Trophoblast cell (in vitro differentiated cells and primary cell): ENCODE data around the gene LHFPL2.

ENCODE experiments used
- DNase-seq, 2 donors: peaks; one replicate each; pipeline ENCODE4 v3.0.0-alpha.2; 2016
- H2AFZ ChIP-seq: 2 replicates; pipeline ENCODE4 v1.6.1; 2013; ENCODE audit warnings: low read length, moderate library complexity, mild to moderate bottlenecking; ENCODE audit not compliant: insufficient read depth, poor library complexity
- H2AK5ac ChIP-seq: 2 replicates; pipeline ENCODE4 v1.6.1; 2013; ENCODE audit warnings: mild to moderate bottlenecking, low read length
- H2BK120ac ChIP-seq: 2 replicates; pipeline ENCODE4 v1.6.1; 2013; ENCODE audit warnings: low read length, mild to moderate bottlenecking, moderate library complexity; ENCODE audit not compliant: insufficient read depth, poor library complexity
- H2BK12ac ChIP-seq: 2 replicates; pipeline ENCODE4 v1.6.1; 2013; ENCODE audit warnings: mild to moderate bottlenecking, low read length, moderate library complexity
- H2BK5ac ChIP-seq: 2 replicates; pipeline ENCODE4 v1.6.1; 2013; ENCODE audit warnings: low read length, low read depth, moderate library complexity, mild to moderate bottlenecking; ENCODE audit not compliant: poor library complexity
- H3K14ac ChIP-seq: 2 replicates; pipeline ENCODE4 v1.6.1; 2013; ENCODE audit warnings: mild to moderate bottlenecking, low read length
- H3K18ac ChIP-seq: 2 replicates; pipeline ENCODE4 v1.6.1; 2013; ENCODE audit warnings: mild to moderate bottlenecking, low read length
- H3K23ac ChIP-seq: 2 replicates; pipeline ENCODE4 v1.6.1; 2013; ENCODE audit warnings: low read length
- H3K27ac ChIP-seq: 2 replicates; pipeline ENCODE4 v1.5.1; 2013; ENCODE audit warnings: low read depth, mild to moderate bottlenecking, inconsistent platforms, low read length, moderate library complexity
- H3K27me3 ChIP-seq: 2 replicates; pipeline ENCODE4 v1.6.1; 2013; ENCODE audit warnings: inconsistent platforms, mild to moderate bottlenecking, low read length, moderate library complexity; ENCODE audit not compliant: insufficient read depth
- H3K36me3 ChIP-seq, 2 experiments: 1 replicate in 1 of 2; 2 replicates in 1 of 2; pipeline ENCODE4 v1.6.1; 2013; ENCODE audit warnings: low read length in 2 of 2, mild to moderate bottlenecking in 2 of 2, moderate library complexity in 1 of 2; ENCODE audit not compliant: insufficient read depth in 2 of 2, control insufficient read depth in 1 of 2
- H3K4ac ChIP-seq: 2 replicates; pipeline ENCODE4 v1.6.1; 2013; ENCODE audit warnings: low read depth, mild to moderate bottlenecking, low read length, moderate library complexity
- H3K4me1 ChIP-seq, 2 experiments: 1 replicate in 1 of 2; 2 replicates in 1 of 2; pipeline ENCODE4 v1.6.1; 2013; ENCODE audit warnings: low read length in 2 of 2, mild to moderate bottlenecking in 2 of 2, moderate library complexity in 1 of 2; ENCODE audit not compliant: insufficient read depth in 2 of 2, control insufficient read depth in 1 of 2
- H3K4me2 ChIP-seq: 2 replicates; pipeline ENCODE4 v1.6.1; 2013; ENCODE audit warnings: inconsistent platforms, mild to moderate bottlenecking, low read length, moderate library complexity
- H3K4me3 ChIP-seq: 2 replicates; pipeline ENCODE4 v1.5.1; 2013; ENCODE audit warnings: mild to moderate bottlenecking, low read depth, low read length, inconsistent platforms
- H3K79me1 ChIP-seq: one replicate; pipeline ENCODE4 v1.6.1; 2013; ENCODE audit warnings: low read length
- H3K79me2 ChIP-seq: 2 replicates; pipeline ENCODE4 v1.6.1; 2013; ENCODE audit warnings: low read length, mild to moderate bottlenecking; ENCODE audit not compliant: control insufficient read depth, insufficient read depth, poor library complexity
- H3K9ac ChIP-seq: 2 replicates; pipeline ENCODE4 v1.6.1; 2013; ENCODE audit warnings: mild to moderate bottlenecking, low read length
- H3K9me3 ChIP-seq: 2 replicates; pipeline ENCODE4 v1.6.1; 2013; ENCODE audit warnings: low read depth, mild to moderate bottlenecking, control low read depth, inconsistent platforms, low read length; ENCODE audit not compliant: insufficient read depth
- H4K12ac ChIP-seq: 2 replicates; pipeline ENCODE4 v1.6.1; 2013; ENCODE audit warnings: low read depth, mild to moderate bottlenecking, low read length, moderate library complexity
- H4K8ac ChIP-seq: 2 replicates; pipeline ENCODE4 v1.6.1; 2013; ENCODE audit warnings: low read depth, mild to moderate bottlenecking, low read length, moderate library complexity
- H4K91ac ChIP-seq: one replicate; pipeline ENCODE4 v1.6.1; 2013; ENCODE audit warnings: low read depth, mild to moderate bottlenecking, low read length, moderate library complexity
- WGBS: extraction: QIAGEN DNeasy Blood & Tissue Kit; methylation state at CpG from one replicate; pipeline ENCODE4 v1.1.7; 2013; ENCODE audit warnings: missing lambda C conversion rate; ENCODE audit not compliant: insufficient read length, insufficient coverage; ENCODE audit errors: extremely low coverage; 5-methylcytosine and 5-hydroxymethylcytosine counted together

The LHFPL2 gene

GRCh38 chr5:78638423-78638822 is 10.1 kb downstream of the LHFPL2 start:
- Histone ChIP-seq H3K4me1 (peaks cover 39% of the 10 kb centered on the region in 2 experiments), H3K79me2 (peaks cover 25% of the 10 kb centered on the region), H3K4ac (no peak overlapping the region), H3K36me3 (peaks cover 0 to 7% of the 10 kb centered on the region in 2 experiments), H3K23ac (no peak overlapping the region), H3K9ac (no peak overlapping the region), H2BK12ac (no peak overlapping the region), H4K12ac (no peak overlapping the region), H2BK5ac (no peak overlapping the region), H2AK5ac (no peak overlapping the region), H4K8ac (no peak overlapping the region), H3K79me1 (peaks cover 20% of the 10 kb centered on the region), H3K9me3 (no peaks in the 10 kb centered on the region), H3K14ac (no peak overlapping the region), H2AFZ (no peak overlapping the region), H3K27me3 (no peaks in the 10 kb centered on the region), H3K27ac (peak overlapping the region; percentile 75), H2BK120ac (no peak overlapping the region), H3K18ac (no peak overlapping the region), H4K91ac (no peak overlapping the region), H3K4me3 (no peak overlapping the region), H3K4me2 (no peak overlapping the region)
- DNase-seq: peak in 1 of 2 donors; percentile 17
- WGBS: no CpG with 5 or more reads among the region's 10 CpGs

GRCh38 chr5:78637468-78637867 is 11.1 kb downstream of the LHFPL2 start:
- Histone ChIP-seq H3K4ac (peak overlapping the region; percentile 87), H3K79me2 (peaks cover 27% of the 10 kb centered on the region), H3K36me3 (peaks cover 0 to 13% of the 10 kb centered on the region in 2 experiments), H3K27ac (no peak overlapping the region), H2BK120ac (peak overlapping the region; percentile 18), H3K27me3 (no peaks in the 10 kb centered on the region), H3K79me1 (peaks cover 20% of the 10 kb centered on the region), H3K14ac (peak overlapping the region; percentile 16), H4K8ac (peak overlapping the region; percentile 42), H2AK5ac (peak overlapping the region; percentile 80), H2BK5ac (peak overlapping the region; percentile 61), H3K23ac (no peak overlapping the region), H4K12ac (peak overlapping the region; percentile 0), H3K4me3 (no peak overlapping the region), H3K4me1 (peaks cover 34 to 36% of the 10 kb centered on the region in 2 experiments), H2BK12ac (peak overlapping the region; percentile 73), H4K91ac (peak overlapping the region; percentile 53), H3K9me3 (no peaks in the 10 kb centered on the region), H3K18ac (peak overlapping the region; percentile 81), H3K9ac (no peak overlapping the region), H3K4me2 (no peak overlapping the region), H2AFZ (no peak overlapping the region)
- no CpG with 5 or more reads among the region's 5 CpGs for WGBS
- DNase-seq: no peak

DNA sequence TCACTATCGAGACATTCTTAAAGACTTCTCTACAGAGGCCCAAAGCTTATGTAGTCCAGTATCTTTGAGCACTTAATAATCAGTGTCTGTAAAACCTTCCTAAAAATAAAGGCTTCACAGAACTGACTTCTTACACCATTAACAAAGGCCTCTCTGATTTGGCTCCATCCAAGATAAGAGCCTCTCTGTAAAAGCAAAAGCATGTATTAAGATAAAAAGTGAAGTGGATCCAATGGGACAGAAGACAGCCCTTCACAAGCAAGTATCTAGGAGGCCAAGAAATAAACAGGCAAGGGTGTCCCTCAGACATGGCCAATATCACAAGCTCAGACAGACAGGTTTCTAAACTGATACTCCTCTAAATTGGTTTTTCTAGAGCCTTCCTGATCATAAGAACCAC is 11.9 kb downstream of the LHFPL2 start:
- H3K79me1 ChIP-seq: peaks cover 20% of the 10 kb centered on the region
- H3K79me2 ChIP-seq: peaks cover 27% of the 10 kb centered on the region
- H2AFZ ChIP-seq: no peak overlapping the region
- H3K36me3 ChIP-seq: peaks cover 0 to 13% of the 10 kb centered on the region in 2 experiments
- no CpG with 5 or more reads among the region's 1 CpG for WGBS
- H3K27me3 ChIP-seq: no peaks in the 10 kb centered on the region
- H3K4me1 ChIP-seq: peaks cover 37 to 38% of the 10 kb centered on the region in 2 experiments
- no peak overlapping the region for H3K23ac ChIP-seq
- H3K9ac ChIP-seq: no peak overlapping the region
- no peak overlapping the region for H3K4me2 ChIP-seq
- H3K4me3 ChIP-seq: no peak overlapping the region
- H3K9me3 ChIP-seq: no peaks in the 10 kb centered on the region
- peak overlapping the region; percentile 72 for H3K4ac ChIP-seq
- no peak for DNase-seq
- no peak overlapping the region for H2AK5ac ChIP-seq
- no peak overlapping the region for H4K12ac ChIP-seq
- H3K18ac ChIP-seq: no peak overlapping the region
- H4K8ac ChIP-seq: no peak overlapping the region
- no peak overlapping the region for H3K27ac ChIP-seq
- H4K91ac ChIP-seq: no peak overlapping the region
- no peak overlapping the region for H3K14ac ChIP-seq
- no peak overlapping the region for H2BK120ac ChIP-seq
- no peak overlapping the region for H2BK12ac ChIP-seq
- H2BK5ac ChIP-seq: no peak overlapping the region

DNA sequence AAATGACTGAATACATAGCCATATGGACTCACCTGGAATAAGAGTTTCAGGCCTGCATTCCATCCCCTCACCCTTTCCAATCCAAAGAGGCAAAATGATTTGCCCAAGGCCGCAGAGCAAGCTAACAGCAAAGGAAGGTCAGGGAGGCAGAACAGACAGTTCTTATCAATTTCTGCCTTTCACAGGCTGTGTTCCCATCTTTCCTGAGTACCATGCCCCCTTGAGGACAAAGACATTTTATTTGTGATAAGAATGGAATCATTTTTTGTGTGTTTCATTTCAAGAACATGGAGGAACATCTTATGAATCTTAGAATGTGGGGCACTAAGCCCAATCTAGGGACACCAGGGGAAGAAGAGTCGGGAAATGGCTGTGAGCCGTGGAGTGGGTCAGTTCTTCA is 13.9 kb downstream of the LHFPL2 start:
- H4K8ac ChIP-seq: no peak overlapping the region

More for the DNA sequence above, 13.9 kb downstream of the LHFPL2 start:
- H2AFZ ChIP-seq: no peak overlapping the region
- H3K4me1 ChIP-seq: peaks cover 46 to 47% of the 10 kb centered on the region in 2 experiments
- no peak overlapping the region for H2AK5ac ChIP-seq
- H4K12ac ChIP-seq: no peak overlapping the region
- H3K9me3 ChIP-seq: no peaks in the 10 kb centered on the region
- DNase-seq: no peak
- H3K9ac ChIP-seq: no peak overlapping the region
- H3K4me2 ChIP-seq: no peak overlapping the region
- peak overlapping the region; percentile 21 for H4K91ac ChIP-seq
- no peak overlapping the region for H3K27ac ChIP-seq
- H3K4ac ChIP-seq: peak overlapping the region; percentile 75
- peaks cover 25% of the 10 kb centered on the region for H3K79me2 ChIP-seq
- H2BK12ac ChIP-seq: peak overlapping the region; percentile 44
- H3K4me3 ChIP-seq: no peak overlapping the region
- no peak overlapping the region for H2BK5ac ChIP-seq
- no peaks in the 10 kb centered on the region for H3K27me3 ChIP-seq
- peak overlapping the region; percentile 75 for H3K18ac ChIP-seq
- H2BK120ac ChIP-seq: no peak overlapping the region
- no CpG with 5 or more reads among the region's 3 CpGs for WGBS
- peaks cover 11 to 20% of the 10 kb centered on the region in 2 experiments for H3K36me3 ChIP-seq
- no peak overlapping the region for H3K23ac ChIP-seq
- peaks cover 22% of the 10 kb centered on the region for H3K79me1 ChIP-seq
- peak overlapping the region; percentile 20 for H3K14ac ChIP-seq
